Activated CD8-positive, alpha-beta memory T cell treated with anti-CD3 and anti-CD28 coated beads, Interleukin-2, amount 50 U/mL, for 1 hour (primary cell): Measurements from ENCODE around the gene MINDY4.

ENCODE experiments used
- DNase-seq: peaks from one replicate; pipeline ENCODE4 v3.0.0-alpha.2; 2020; ENCODE audit errors: extremely low read depth

Gene MINDY4

DNA sequence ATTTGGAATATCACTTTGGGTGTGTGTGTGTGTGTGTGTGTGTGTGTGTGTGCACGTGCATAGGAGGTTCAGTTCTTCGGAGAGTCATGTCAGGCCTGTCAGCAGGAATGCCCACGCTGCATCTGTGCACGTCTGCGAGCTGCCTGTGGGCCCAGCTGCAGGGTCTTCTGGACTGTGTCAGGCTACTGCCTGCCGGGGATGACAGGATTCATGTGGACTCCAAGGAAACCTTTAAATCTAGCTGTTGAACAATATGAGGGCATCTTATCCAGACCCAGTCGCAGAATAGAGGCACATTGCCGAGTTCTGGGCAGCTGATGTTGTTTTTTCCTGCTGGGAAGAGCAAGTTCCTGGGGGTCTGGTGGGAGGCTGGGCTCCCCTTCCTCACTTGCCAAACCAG lies 159.4 kb downstream of the MINDY4 start:
- DNase-seq = no peak

DNA sequence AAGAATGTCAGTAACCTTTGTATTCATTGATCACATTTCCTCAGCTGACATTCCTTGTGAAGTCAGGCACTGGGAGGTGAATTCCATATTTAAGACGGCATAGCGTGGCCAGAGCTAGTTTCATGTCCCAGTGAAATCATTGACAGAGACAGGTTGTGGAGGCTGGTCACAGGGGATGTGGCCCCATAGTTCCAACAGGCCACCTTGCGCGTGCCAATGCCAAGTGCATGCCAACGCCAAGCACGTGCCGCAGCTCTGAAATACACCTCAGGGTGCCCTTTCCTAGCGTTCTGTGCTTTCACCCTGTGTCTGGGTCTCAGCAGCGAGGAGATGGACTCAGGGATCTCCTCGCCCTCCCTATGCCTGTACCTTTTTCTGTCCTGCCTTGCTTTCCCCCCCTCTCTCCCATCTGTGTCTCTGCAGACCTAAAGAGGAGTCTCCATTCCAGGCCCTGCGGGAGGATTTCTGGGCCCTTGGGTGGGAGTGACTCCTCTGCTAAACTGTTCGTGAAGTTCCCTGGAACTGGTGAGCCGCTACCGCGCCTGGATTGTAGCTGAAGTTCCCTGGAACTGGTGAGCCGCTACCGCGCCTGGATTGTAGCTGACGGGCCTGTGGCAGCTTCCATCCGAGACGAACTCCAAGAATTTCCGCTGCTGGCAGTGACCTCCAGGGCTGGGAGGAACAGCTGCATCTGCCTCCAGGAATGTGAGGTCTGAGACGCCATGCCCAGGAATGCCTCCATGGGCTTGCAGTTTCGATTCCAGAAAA lies 160.1 kb downstream of the MINDY4 start:
- no peak for DNase-seq

DNA sequence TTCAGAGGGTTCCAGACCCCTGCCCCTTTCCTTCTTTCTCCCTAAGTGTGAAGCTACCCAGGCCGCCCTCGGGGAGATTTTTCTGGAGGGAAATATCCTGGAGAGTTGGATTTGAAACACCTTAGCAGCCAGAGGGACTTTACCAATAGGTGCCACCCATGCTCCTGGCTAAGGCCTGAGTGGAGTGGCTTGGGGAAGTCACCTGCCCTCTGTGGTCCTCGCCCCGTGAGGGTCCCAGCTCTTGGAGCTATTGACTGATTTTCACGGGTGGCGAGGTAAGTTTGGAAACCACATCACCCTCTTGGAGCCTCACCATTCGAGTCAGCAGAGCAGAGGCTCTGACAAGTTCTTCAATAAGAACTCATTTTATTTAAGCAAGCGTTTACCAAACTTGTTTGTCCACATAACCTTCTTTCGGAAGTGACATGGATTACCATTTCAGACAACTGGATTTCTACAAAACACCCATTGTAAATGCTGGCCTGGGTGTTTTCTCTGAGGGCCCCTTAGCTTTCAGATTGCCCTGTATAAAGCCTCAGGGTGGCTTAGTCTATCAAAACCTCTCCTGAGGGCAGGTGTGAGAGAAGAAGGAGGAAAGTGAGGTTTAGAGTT lies 160.8 kb downstream of the MINDY4 start:
- DNase-seq = no peak

DNA sequence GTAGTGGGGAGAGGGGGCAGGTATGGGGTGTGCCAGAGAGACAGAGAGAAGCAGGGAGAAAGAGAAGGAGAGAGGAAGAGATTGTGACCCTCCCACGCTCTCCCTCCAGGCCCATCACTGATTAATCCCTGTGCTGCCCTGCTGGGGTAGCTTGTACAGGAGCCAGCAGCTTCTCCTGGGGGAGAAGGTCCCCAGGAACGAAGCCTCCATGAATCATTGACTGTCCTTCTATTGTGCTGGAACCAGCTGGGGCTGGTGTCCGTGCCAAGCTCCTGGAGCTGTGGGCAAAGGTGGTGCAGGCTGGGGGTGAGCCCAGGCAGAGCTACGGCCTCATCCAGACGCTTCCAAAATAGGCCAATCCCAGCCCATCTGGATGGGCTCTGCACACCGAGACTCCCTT lies 161.3 kb downstream of the MINDY4 start:
- DNase-seq = no peak

DNA sequence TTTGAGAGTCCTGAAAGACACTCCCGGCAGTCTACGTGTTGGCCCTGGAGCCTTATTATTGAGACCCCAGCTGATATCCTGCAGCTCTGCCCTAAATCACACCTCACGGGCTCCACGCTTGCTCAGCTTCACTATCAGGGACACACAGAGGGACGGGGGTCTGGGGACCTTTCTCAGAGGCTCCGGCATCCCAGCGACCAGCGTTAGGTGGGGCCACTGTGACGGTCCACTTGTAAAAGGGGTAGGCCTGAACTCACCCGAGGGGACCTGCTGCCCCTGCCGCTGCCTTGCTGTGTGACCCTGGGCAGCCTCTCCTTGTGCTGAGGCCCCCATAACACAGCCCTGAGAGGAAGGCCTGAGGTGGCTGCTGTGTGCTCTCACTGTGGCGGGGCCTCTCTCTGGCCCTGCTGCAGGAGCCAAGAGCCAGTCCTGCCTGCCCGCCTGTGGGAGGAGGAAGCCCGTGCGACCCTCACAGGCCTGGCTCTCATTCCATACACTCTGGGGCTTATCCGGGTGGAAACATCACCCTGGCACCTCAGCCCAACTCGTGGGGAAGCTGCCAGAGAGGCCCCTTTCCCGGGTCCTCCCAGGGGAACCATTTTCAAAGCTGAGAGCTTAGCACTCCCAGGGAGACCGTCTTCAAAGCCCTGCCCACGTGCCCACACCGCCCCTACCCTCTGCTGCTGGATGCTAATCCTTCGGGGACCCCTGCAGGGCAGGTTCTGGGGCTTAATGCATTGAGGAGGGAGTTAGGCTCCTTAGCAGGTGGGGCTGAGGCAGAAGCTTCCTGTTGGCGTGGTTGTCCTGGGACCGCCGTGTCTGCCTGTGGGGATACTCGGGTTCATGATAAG lies 162.1 kb downstream of the MINDY4 start:
- DNase-seq = no peak

DNA sequence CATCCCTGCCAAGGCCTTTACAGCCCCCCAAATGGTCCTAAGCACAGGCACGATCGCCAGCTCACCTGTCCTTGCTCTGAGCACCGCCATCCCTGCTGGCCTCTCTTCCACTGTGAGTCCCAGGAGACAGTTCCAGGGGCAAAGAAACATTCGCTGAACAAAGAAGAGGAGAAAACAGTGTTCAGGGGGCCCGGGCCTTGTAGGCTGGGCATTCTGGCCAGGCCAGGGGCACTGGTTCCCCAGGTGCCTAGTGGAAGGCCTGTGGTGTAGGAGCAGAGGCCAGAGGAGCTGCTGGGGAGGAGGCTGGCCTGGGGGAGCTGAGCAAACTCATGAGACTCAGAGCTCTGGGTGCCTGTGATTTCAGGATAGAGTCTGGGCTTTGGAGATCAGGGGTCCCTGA lies 163.0 kb downstream of the MINDY4 start:
- no peak for DNase-seq

DNA sequence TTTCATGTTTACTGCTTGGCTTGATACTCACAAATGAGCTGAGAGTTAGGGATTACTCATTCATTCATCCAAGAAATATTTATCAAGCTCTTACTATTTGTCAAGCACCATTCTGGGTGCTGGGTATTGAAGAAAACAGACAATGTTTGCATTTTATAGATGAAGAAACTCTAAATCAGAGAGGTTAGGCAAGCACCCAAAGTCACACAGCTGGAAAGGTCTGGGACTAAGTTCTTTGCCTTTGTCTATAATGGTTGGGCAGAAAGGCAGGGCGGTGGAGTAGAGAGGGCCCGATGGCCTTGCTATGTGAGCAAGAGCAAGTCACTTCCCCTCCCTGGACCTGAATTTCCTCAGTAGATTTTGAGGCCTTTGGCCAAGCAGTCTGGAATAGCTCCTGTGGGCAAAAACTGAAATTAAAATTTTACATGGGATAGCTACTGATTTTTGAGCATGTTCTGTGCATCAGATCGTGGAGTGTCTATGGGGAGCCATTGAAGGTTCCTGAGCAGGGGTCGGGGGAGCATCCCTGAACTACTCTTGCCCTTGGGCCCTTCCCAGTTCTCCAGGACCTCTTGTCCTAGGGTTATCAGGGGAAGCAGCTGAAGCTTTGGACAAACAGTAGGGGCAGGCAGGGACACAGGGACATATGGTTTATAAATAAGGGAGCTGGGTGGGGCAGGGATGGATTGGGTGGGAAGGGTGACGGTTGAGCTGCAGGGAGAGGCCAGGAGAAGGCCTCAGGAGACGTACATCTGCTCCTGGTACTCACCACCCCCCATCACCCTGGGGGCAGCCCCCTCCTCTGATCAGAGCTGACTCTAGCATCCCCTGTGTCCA lies 163.7 kb downstream of the MINDY4 start:
- DNase-seq = no peak

DNA sequence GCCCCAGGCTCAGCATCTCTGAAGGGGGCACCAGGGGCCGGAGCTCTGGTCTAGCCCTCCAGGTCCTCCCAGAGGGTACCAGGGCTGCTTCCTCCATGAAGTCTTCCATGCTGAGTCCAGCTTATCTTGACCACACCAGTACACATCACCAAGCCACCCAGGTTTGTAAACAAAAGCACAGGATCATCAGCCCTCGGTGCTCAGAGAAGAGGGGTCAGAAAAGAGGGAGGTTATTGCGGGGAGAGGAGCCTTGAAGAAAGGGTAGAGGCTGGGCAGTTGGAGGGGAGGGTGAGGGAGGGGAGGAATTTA lies 164.3 kb downstream of the MINDY4 start:
- no peak for DNase-seq

DNA sequence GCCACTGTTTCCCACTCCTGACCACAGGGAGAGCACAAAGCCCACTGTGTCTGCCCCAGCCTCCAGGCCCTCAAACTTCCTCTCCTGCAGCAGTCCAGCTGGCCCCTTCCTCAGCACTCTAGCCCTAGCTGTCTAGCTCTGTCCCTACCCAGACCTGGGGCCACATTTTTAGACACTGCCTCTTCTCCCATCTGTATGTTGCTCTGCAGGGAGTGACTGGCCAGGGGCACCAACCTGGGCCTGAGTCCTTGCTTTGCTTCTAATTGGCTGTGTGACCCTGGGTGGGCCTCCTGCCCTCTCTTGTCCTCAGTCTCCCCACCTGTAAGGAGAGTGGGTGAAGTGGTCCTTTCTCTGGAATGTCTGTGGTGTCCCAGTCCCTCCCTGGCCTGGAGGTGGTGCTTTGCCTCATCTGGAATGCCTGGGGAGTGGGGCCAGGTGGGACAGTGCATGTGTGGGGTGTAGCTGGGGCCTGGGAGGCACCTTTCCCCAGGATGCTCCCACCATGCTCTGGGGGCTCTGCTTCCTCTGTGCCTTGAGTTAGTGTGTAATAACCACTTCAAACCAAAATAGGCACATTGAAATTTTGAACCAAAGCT lies 165.5 kb downstream of the MINDY4 start:
- DNase-seq = no peak

DNA sequence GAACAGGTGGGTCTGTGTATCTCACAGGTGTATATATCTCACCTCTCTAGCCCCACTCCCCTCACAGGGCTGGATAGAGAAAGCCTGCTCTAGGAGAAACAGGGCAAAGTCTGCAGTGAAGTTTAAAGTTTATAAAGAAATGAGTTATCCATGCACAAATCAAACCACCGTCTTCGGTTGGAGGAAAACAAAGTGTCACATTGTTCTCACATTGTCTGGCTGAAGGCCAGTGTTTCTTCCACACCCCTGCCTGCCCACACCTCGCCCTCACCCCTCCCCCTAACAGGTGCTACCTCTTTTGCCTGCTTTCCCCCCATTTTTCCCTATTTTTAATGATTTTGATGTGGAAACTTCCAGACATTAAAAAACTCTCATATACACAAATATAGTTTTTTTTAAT lies 166.2 kb downstream of the MINDY4 start:
- DNase-seq = no peak

DNA sequence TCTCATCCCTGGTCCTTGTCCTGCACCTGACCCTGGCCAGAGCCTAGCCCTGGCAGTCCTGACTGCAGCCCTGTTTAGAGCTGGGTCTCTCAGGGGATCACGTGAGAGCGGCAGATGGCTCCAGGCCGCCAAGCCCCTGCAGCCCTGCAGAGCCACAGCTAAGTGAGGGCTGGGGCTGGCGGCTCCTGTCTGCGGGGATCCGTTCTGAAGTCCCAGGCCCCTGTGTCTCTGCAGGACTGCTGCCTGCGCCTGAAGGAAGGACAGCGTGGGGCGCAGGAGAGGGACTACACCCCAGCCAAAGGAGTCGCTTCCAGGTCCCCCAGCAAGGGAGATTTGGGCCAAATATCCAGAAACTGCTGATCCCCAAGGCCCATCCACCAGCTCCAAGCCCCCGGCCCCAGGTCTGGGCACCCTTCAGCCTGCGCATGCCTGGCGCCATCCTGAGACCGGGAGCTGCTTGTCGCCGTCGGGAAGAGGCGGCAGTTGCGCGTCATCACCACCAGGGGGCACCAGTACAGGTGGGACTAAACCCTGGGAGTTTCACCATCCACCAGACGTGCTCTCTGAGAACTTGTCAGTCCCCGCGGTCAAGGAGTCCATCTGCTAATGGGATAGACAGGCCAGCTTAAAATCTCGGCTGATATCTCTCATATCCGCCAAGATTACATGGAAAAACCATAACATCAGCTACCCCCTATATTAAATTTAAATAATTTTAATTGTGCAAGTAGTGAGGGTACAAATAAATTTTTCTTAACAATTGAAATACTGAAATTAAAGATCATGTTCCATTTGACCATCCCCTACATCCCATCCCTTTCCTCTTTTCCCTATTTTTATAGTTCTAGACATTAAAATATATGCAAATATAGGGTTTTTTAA lies 167.5 kb downstream of the MINDY4 start:
- DNase-seq = no peak

DNA sequence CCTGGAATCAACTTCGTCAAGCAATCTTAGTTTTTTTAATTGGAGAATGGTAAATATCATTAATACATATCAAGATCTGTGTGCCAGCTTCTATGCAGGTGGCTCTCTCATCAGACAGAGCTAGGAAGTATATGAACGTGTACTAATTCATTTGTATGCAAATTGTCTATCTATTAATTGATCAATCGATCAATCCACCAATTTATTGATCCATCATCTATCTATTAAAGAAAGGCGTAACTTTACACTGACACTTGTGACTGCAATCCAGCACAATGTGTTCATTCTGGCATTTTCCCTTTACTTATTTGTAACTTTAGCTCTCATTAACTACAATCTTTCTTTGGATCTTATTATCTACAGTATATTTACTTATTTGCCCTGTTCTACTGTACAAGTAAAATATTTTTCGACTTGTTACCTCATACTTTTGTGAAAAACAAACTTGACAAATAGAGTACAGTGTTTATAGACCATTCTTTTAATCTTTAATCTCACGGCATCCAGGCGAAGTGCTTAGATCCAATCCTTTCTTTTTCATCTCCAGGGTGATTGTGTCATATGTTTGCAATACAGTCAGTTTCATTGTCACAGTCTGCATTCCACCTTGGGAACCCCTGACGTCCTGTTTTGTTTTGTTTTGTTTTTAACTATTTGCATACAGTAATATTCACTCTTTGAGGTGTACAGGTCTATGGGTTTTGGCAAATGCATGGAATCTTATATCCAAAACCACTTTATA lies 170.5 kb downstream of the MINDY4 start:
- DNase-seq = no peak
